ENCODE results near the gene INS.

Gene INS

DNA sequence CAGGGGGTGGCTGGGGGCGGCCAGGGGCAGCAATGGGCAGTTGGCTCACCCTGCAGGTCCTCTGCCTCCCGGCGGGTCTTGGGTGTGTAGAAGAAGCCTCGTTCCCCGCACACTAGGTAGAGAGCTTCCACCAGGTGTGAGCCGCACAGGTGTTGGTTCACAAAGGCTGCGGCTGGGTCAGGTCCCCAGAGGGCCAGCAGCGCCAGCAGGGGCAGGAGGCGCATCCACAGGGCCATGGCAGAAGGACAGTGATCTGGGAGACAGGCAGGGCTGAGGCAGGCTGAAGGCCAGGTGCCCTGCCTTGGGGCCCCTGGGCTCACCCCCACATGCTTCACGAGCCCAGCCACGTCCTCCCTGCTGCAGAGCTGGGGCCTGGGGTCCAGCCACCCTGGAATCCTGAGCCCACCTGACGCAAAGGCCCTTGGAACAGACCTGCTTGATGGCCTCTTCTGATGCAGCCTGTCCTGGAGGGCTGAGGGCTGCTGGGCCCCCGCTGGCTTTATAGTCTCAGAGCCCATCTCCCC, at the start of gene INS:
Gene INS (minus strand): TSS at position 474 of the 524 bp plus-strand sequence. CDS start 238 bp downstream, at position 236.
- DNase-seq (ENCODE audit: low spot score) = no peak

DNA sequence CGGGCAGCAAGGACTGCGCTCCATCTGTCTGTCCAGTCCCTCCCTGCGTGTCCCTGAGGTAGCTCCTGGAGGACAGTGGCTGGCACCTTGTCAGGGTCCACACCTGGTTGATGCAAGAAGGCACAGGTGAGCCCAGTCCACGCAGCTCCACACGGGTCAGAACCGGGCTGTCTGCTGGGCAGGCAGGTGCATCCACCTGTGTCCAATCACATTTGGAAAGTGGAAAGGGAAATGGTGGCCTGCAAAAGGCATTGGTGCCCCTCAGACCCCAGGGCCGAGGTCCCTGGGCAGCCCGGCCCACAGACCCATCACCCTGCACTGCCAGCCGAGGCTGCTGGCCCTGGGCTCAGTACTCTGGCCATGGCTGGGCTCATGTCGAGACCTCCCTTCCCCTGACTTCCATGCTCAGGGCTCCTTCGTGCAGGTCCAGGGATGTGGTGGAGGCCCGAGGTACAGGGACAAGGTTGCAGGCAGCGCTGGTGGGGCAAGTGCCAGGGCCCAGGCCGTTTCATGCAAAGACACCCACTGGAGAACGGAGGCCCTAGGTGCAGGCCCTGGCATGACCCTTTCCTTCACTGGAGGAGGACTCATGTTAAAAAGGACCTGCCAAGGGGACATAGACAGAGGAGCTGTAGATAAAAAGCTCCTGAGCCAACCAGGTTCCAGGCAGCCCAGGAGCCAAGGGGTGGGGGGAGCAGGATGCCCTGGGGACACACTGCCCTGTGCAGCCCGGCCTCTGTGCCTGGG, 49.5 kb upstream of the INS start:
- DNase-seq (ENCODE audit: low spot score) = no peak

DNA sequence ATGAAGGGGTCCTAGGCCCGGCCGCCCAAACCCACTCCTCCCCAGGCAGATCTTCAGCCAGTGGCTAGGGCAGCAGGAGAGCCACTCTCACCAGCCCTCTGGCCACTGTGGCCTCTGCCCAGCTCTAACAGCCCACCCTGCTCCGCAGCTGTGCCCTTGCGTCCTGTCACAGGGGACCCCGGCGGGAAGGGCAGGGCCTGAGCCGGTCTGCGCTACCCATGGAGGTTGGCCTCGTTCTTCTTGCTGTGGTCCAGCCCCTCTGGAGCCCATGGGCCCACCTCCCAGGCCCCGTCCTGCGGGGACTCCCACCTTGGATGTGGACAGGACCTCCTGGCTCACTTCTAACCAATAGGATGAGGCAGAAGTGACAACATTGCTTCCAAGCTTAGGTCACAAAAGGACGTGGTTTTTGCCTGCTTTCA, 48.9 kb upstream of the INS start:
- no peak for DNase-seq (ENCODE audit: low spot score)

DNA sequence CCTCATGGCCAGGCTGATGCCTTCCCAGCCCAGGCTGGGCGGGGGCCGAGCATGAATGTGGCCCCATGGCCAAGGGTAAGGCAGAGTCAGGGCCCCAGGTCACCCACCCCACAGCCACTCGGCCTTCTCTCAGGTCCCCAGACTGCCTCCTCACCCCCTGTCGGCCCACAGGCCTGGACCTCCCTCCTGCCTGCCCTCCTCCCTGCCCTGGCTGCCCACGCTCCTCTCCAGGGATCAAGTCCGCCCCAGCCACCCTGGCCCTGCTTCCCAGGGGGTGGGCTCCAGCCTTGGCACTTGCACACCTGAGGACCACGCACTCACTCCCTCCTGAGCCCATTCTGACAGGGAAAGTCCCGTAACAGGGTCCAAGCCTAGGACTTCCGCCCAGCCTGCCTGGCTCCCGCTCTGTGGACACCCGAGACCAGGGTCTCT, 48.4 kb upstream of the INS start:
- no peak for DNase-seq (ENCODE audit: low spot score)

DNA sequence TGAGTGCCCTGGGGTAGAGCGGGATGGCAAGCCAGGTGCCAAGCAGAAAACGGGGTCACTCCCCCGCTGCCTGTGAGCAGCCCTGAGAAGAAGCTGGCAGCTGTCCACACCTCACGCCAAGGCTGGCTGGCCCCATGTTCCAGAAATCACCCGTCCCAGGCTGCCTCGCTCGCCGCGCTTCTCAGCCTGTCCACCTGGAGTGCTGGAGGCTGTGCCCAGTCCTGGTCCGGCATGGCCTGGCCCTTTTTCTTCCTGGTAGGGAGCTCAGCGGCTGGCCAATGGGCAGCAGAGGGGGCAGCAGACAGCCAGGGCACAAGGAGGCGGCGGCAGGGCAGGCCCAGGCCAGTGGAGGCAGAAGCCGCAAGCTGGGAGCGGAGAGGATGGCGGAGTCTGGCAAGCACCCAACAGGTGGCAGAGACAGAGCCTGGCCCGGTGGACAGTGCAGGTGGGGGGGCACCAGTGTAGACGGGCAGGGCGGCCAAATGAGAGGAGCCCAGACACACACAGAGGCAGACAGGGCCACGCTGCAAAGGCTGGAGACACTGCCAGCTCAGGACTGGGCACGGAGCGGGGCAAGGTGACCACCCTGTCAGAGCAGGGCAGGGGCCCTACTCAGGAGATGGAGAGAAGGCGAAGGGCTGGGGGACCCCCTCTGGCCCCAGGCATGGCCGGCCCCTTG, 47.8 kb upstream of the INS start:
- no peak for DNase-seq (ENCODE audit: low spot score)

DNA sequence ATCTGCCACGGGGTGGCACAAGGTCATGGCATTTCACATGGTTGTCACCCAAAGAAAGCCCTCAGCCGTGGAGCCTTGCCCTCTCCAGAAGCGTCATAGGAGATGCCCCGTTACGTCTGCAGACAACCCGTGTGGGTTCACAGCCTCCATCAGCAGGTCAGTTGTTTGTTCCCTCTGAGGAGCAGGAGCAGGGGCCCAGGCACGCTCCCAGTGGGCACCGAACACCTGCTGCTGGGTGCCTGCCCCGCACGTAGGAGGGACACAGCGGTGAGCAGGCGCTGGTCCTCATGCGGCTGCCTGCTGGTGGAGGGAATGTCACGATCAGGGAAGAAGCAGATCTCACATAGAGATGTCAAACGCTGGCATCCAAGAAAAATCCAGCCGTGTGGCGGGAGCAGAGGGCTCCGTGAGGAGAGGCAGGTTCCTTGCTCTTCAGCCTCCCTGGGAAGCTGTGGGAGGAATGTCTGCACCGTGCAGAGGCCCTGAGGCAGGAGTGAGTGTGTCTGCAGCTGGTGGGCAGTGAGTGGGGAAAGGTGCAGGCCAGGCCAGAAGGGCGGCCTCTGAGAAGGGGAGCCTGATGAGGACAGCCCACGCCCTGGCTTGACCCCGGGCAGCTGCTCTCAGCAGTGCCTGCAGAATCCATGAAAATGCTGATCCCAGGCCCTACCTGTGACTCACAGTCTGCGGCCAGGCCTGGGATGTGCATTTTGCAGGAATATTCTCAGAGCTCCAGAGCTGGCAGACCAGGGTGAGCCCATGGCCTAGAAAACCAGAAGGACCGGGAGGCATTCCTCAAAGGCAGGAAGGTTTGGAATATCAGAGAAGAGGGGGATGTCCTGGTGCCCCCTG, 47.0 kb upstream of the INS start:
- DNase-seq (ENCODE audit: low spot score) = no peak

DNA sequence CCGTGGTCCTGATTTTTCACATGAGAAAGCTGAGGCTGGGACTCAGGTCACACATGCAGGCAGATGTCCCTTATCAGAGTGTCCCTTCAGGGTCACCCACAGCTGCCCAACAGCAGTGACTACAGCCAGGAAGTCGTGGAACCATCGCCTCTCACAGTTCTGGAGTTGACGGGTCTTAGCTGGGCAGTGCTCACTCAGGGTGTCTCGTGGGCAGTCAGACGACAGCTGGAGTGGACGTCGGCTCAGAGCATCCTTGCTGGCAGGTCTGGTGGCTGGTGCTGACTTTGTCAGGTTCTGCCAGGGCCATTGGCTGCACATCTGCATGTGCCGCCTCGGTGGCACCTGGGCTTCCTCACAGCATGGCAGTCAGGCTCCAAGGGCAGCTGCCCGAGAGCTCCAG, 46.2 kb upstream of the INS start:
- no peak for DNase-seq (ENCODE audit: low spot score)

DNA sequence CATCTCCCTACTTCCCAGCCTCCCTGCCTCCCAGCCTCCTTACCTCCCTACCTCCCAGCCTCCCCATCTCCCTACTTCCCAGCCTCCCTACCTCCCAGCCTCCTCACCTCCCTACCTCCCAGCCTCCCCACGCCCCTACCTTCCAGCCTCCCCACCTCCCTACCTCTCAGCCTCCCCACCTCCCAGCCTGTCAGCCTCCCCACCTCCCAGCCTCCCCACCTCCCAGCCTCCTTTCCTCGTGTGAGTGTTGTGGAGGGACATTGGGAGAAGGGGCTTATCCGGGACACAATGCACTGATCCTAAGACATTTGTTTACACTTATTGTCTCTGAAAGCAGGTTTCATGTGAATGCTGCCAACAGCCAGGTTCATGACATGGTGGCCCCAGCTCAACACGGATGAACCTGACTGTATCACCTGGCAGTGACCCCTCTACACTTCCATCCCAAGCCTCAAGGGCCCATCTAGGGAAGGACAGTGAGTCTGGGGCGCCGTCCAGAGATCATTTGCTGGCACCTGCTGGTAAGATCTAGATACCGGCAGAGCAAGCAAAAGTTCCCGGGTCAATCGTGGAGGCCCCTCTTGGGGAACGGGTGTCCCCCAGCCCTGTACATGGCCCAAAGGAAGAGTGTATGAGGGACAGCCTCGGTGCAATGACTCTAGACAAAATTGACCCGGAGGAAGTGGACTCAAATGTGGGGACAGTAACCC, 45.1 kb upstream of the INS start:
- no peak for DNase-seq (ENCODE audit: low spot score)

DNA sequence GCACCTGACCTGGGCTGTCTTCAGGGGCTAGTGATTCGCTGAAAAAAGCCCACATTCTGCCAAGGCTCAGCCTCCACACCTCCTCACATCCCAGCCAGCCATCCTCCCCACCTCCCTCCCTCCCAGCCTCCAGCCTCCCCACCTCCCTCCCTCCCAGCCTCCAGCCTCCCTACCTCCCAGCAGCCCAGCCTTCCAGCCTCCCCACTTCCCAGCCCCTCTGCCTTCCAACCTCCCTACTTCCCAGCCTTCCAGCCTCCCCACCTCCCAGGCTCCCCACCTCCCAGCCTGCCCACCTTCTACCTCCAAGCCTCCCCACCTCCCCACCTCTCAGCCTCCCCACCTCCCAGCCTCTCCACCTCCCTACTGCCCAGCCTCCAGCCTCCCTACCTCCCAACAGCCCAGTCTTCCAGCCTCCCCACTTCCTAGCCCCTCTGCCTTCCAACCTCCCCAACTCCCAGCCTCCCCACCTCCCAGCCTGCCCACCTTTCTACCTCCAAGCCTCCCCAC, 44.3 kb upstream of the INS start:
- no peak for DNase-seq (ENCODE audit: low spot score)

DNA sequence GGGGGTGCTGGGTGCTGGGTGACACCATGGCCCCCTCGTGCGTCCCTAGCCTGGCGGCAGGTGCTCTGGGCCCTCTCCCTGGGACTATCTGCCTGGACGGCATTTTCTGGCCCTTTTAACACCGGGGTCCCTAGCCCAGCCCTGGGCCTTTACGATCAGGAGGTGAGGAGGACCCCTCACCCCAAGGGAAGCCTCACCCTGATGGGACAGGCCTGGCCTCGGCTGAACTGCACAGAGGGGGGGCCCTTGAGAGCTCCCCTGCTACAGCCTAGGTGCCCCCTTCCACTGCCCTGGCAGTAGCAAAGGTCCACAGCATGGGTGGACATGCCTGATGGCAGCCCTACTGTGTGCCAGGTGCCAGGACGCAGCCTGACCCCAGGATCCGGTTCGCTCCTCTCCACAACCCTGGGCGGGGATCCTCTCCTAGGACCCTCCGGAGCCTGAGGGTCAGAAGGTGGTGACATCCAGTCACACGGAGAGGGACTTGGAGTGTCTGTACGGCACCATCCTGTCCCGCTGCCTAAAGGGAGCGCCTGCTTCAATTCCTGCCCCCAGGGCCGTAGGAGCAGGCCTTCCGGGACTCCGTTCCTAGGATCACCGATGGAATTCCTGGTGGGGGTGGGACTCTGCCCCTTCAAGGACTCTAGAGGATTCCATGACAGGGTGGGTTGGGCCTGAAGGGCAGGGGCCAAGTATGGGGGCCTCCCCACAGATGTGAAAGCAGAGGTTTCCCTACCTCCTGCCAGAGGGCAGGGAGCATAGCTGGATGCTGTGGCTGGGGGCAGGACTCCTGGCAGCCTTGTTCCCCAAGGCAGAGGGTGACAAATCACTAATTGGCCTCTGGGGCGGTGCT, 43.6 kb upstream of the INS start:
- DNase-seq (ENCODE audit: low spot score) = no peak

DNA sequence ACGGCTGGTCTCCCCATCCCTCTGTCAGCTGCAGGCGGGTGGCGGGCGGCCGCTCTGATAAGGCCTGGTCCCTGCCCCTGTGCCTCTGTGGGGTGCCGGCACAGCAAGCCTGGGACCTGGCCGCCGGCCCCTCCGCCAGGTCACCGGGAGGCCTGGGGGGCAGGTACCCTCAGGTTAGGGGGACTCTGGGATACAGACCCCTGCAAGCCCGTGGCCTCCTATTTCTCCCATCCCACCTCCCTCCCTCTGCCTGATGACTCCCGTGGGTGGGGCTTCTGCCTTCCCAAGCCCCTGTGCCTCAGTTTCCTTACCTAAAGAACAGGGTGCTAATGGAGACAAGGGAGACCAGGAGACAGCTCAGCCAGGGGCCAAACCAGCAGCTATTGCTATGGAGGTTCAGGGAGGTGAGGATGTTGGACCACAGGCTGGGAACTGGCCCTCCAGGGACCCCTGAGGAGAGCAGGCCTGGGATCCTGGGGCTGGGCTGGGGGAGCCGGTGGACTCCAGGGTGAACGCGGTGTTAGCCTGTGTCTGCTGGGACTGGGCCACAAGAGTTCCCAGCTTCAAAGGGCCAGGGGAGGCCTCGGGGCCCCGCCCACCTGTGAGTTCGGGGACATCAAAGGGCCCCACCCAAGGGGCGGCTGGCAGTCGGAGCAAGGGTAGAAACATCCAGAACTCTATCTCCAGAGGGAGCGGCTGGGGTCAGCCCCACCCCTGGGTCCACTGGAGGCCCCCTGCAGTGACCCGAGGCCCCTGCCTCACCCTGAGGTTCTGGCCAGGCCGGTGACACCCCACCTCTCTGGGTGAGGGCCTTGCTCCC, 42.6 kb upstream of the INS start:
- no peak for DNase-seq (ENCODE audit: low spot score)

DNA sequence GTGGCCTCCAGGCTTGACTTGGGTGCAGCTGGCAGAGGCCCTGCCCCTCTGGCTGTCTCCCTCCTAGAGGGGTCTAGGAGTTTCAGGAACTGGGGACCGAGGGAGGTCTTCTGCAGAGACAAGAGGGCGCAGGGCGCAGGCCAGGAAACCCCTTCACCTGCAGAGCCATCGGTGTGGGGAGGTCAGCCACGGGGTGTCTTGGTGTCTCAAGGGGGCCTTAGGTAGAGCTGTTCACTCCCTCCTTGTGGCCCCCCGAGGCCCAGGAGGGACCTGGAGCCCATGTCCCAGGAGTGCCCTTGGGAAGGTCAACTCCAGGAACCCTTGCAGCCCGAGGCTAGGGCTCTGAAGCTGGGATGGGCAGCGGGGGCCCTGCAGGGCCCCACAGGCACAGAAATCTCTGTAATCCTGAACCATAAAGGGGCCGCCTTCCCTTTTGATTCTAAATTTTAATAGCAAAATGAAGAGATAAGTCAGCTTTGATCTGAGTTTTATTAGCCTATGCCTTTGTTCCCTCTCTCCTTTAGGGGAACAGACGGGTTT, 42.0 kb upstream of the INS start:
- no peak for DNase-seq (ENCODE audit: low spot score)

DNA sequence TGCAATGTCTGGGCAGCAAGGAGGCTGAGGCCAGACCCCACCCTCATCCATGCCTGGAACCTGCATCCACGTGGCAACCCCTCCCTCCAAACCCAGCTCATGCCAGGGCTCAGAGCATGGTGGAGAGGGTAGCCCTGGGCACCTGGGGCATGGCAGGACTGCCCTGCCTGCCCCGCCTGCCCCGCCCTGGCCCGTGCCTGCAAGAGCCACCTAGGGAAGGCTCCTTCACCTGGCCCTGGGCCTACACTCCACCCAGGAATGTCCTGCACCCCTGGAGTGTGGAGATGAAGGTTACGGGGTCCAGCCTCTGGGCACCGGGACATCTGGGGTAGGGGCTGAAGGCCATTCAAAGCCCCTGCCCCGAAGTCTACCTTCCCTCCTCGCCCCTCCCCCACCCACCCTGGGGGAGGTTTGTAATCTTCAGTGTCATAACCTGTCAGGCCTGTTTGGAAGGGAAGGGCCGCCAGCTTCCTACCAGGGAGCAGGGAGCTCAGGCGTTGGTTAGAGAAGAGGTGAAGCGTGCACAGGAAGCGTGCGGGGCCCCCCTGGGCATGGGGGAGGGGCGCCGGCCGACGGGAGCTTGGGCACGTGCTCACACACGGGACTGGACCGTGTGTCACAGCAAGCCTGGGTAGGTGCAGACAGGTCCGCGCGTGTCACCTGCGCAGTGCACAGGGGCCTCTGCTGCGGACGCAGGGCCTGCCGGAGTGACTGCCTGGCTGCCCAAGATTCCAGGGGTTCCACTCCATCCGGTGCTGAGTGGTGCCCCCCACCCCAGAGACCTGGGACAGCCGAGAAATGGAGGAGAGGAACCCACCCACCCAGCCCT, 41.3 kb upstream of the INS start:
- no peak for DNase-seq (ENCODE audit: low spot score)

DNA sequence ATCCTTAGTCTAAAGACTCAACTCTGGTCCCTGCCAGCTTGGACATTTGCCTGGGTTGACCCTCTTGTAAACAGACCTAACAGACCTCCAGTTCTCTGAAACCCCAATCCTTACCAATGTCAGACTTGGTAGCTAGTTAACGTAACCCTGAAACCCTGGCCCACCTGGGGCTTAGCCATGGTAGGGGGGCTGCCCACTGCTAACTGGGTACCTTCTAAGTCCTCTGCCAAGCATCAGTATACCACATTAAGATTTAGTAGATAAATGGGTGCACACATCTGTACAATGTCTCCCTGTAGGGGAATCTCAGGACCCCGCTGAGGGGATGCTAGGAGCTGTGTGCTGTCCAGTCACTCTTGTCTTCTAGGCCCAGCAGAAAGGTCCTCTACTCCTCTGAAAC, 40.5 kb upstream of the INS start:
- no peak for DNase-seq (ENCODE audit: low spot score)

DNA sequence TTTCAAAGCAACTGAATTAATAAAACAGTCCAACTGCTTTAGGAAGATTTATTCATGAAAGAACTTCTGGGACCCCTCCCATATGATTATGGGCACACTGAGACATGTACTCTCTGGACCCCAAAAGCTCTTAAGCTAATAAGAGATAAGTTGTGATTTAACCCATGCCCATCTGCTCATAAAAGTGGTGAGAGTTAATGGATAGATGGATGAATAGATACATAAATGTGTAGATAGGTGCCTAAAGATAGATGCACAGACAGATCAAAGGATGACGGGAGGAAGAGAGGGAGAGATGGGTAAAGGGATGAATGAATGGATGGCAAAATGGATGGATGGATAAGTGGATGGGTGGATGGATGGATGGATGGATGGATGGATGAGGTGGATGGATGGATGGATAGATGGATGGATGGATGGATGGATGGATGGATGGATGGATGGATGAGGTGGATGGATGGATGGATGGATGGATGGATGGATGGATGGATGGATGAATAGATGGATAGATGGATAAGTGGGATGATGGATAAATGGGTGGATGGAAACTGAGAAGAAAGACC, 40.0 kb upstream of the INS start:
- DNase-seq (ENCODE audit: low spot score) = no peak

DNA sequence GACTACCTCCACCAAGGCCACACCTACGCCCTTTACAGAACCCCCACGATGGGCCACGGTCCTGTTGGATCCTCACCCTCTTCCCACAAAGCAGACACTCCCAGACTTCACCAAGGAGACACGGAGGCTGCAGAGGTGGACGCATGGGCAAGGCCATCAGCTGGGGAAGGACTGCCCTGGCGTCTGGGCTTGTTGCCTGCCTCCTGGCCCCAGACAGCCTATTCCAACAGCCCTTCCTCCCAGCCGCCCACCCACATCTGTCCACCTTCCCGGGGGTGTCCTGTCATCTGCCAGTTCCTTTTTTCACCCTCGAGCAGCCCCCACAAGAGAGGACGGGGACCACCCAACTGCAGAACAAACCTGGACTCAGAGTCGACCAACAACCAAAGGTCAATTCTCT, 39.5 kb upstream of the INS start:
- DNase-seq (ENCODE audit: low spot score) = no peak

DNA sequence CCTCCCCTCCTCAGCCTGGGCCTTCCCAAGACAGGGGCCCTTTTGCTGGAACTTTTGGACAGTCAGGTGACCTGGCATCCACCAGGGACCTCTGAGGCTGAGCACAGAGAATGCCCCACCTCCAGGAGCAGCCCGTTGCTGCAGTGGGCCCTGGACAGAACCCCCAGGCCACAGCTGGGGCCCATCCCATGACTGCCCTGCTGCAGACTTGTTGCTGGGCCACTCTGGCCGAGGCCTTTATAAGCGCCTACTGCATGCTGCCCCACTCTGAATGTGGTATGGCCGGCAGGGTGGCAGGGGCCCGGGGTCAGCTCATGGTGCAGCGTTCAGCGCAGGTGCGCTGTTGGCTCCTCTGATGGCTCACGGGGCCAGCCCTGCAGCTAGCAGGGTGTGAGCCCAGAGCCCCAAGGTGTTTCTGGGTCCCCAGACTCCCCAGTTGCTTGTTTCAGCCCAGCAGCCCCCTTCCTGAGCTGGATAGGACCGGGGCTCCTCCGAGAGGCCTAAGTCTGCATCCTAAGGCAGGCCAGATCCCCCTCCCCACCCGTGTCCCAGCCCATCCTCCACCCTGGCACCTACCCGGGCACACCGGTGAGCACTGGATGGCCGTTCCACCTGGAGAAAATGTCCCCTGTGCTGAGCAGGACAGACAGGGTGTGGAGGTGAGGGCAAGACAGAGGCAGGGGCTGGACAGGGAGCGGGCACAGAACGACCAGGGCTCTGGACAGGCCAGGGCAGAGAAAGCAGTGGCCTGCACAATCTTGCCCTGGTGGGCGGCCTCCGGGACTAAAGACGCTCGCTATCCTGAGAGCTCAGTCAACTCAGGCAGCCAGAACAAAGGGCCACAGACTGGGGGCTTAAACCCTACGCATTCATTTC, 38.7 kb upstream of the INS start:
- DNase-seq (ENCODE audit: low spot score) = no peak
